CD8-positive, alpha-beta memory T cell (primary cell): ENCODE results near the gene TMEM132D. TPM values are rescaled to one million over a fixed set of nuclear protein-coding genes. Genes with fewer than 3 reads are reported as not detected.

Source experiments
- CTCF ChIA-PET: fragments of 350-600 bp; sonication (Branson Sonifier 250); formaldehyde crosslinking; loops from one replicate; lab custom pipeline; 2021; ENCODE audit warnings: antibody characterized with exemption; lab: Charles Lee
- POLR2A ChIA-PET: fragments of 350-600 bp; sonication (Branson Sonifier 250); formaldehyde crosslinking; loops from one replicate; lab custom pipeline; 2021; ENCODE audit warnings: antibody characterized with exemption; lab: Charles Lee
- DNase-seq, 5 donors: peaks; one replicate each; pipeline versions ENCODE4 v3.0.0 to v3.0.0-alpha.2; 2020 to 2022; ENCODE audit warnings: mixed read lengths in 1 of 5
- H3K27ac ChIP-seq: one replicate; pipeline ENCODE4 v1.7.0; 2013; ENCODE audit warnings: low read depth, mild to moderate bottlenecking, low read length, moderate library complexity
- H3K27me3 ChIP-seq: 2 replicates; pipeline ENCODE4 v1.7.0; 2013; ENCODE audit warnings: low read length, mild to moderate bottlenecking; ENCODE audit not compliant: insufficient read depth, poor library complexity, severe bottlenecking
- H3K36me3 ChIP-seq: 2 replicates; pipeline ENCODE4 v1.7.0; 2013; ENCODE audit warnings: mild to moderate bottlenecking, low read length, moderate library complexity; ENCODE audit not compliant: insufficient read depth
- H3K4me1 ChIP-seq: 2 replicates; pipeline ENCODE4 v1.7.0; 2013; ENCODE audit warnings: mild to moderate bottlenecking, low read length, moderate library complexity; ENCODE audit not compliant: insufficient read depth
- H3K4me3 ChIP-seq: 2 replicates; pipeline ENCODE4 v1.7.0; 2013; ENCODE audit warnings: mild to moderate bottlenecking, low read length
- H3K9me3 ChIP-seq: 2 replicates; pipeline ENCODE4 v1.7.0; 2013; ENCODE audit warnings: mild to moderate bottlenecking, low read length
- H3K27ac Mint-ChIP-seq, 8 donors: one replicate each; pipeline ENCODE4 v1.8.0; 2020 to 2021; ENCODE audit warnings: mixed read lengths in 8 of 8, mild to moderate bottlenecking in 6 of 8, inconsistent platforms in 3 of 8, moderate library complexity in 3 of 8
- H3K27me3 Mint-ChIP-seq, 2 donors: one replicate each; pipeline ENCODE4 v1.8.0; 2020 to 2021; ENCODE audit warnings: mixed read lengths in 2 of 2, mild to moderate bottlenecking in 1 of 2, moderate library complexity in 1 of 2
- H3K36me3 Mint-ChIP-seq, 3 donors: one replicate each; pipeline ENCODE4 v1.8.0; 2020 to 2021; ENCODE audit warnings: mixed read lengths in 3 of 3, inconsistent platforms in 1 of 3, mild to moderate bottlenecking in 1 of 3
- H3K4me1 Mint-ChIP-seq, 3 donors: one replicate each; pipeline ENCODE4 v1.8.0; 2020 to 2021; ENCODE audit warnings: mixed read lengths in 3 of 3, inconsistent platforms in 1 of 3, mild to moderate bottlenecking in 1 of 3
- H3K4me3 Mint-ChIP-seq, 7 donors: one replicate each; pipeline ENCODE4 v1.8.0; 2020 to 2021; ENCODE audit warnings: mixed read lengths in 7 of 7, mild to moderate bottlenecking in 6 of 7, moderate library complexity in 4 of 7, inconsistent platforms in 2 of 7
- H3K9me3 Mint-ChIP-seq, 5 donors: one replicate each; pipeline ENCODE4 v1.8.0; 2020 to 2022; ENCODE audit warnings: mixed read lengths in 5 of 5, mild to moderate bottlenecking in 3 of 5, moderate library complexity in 2 of 5, inconsistent platforms in 1 of 5
- polyA plus RNA-seq: library from polyadenylated mRNA; unstranded; fragments of 300-500 nt; fragmentation: Illumina TruSeq; gene quantifications from one replicate; pipeline ENCODE4 v1.2.3, GENCODE V29; 2021
- total RNA-seq, 2 experiments: library from RNA; stranded (reverse); gene quantifications; one replicate each; pipeline ENCODE4 v1.2.3, GENCODE V29; 2021

The TMEM132D gene
- total and polyA plus RNA-seq, 3 experiments from 2014 or later = not detected

GRCh38 chr12:129606239-129606638, 297.6 kb downstream of the TMEM132D start:
- Mint-ChIP-seq H3K27ac (no peak overlapping the region), H3K4me3 (no peak overlapping the region)

GRCh38 chr12:129605666-129606065, 298.2 kb downstream of the TMEM132D start:
- H3K4me1 Mint-ChIP-seq = no peaks in the 10 kb centered on the region
- Histone ChIP-seq H3K36me3 (no peaks in the 10 kb centered on the region), H3K4me1 (no peaks in the 10 kb centered on the region), H3K4me3 (no peak overlapping the region), H3K27ac (no peak overlapping the region), H3K27me3 (no peaks in the 10 kb centered on the region), H3K9me3 (no peaks in the 10 kb centered on the region)
- H3K27me3 Mint-ChIP-seq = peaks cover 0 to 1% of the 10 kb centered on the region in 2 donors
- ChIA-PET POLR2A (no interaction called here), CTCF (no interaction called here)
- peaks cover 0 to 10% (median 4%) of the 10 kb centered on the region in 5 donors for H3K9me3 Mint-ChIP-seq
- H3K4me3 Mint-ChIP-seq = no peak overlapping the region
- no peak for DNase-seq
- no peak overlapping the region for H3K27ac Mint-ChIP-seq
- no peaks in the 10 kb centered on the region for H3K36me3 Mint-ChIP-seq

More at GRCh38 chr12:129606239-129606638, 297.6 kb downstream of the TMEM132D start:
- Mint-ChIP-seq H3K9me3 (peaks cover 0 to 10% (median 4%) of the 10 kb centered on the region in 5 donors), H3K4me1 (no peaks in the 10 kb centered on the region), H3K36me3 (no peaks in the 10 kb centered on the region), H3K27me3 (peaks cover 0 to 1% of the 10 kb centered on the region in 2 donors)
- H3K36me3 ChIP-seq = no peaks in the 10 kb centered on the region
- H3K27ac ChIP-seq = no peak overlapping the region
- ChIA-PET POLR2A (no interaction called here), CTCF (no interaction called here)
- H3K4me1 ChIP-seq = no peaks in the 10 kb centered on the region
- H3K27me3 ChIP-seq = no peaks in the 10 kb centered on the region
- no peaks in the 10 kb centered on the region for H3K9me3 ChIP-seq
- no peak for DNase-seq
- H3K4me3 ChIP-seq = no peak overlapping the region

DNA sequence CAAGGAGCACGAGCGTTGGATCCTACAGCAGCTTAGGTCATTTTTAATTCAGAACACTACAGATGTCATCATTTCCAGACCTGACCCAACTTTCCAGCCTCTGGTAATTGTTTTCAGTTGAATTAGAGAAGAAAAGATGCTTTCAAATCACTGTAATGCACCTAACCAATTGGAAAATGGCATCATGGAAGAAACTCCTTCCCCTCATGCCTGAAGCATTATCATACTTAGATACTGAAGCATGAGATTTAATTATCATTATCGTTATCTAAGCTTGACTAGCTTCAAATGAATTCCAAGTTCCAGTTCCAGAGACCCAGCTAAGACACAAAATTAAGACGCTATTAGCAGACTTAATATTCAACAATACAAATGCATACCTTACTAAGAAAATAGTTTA, 299.3 kb downstream of the TMEM132D start:
- Histone ChIP-seq H3K9me3 (no peaks in the 10 kb centered on the region), H3K36me3 (no peaks in the 10 kb centered on the region), H3K4me1 (no peaks in the 10 kb centered on the region), H3K27me3 (no peaks in the 10 kb centered on the region), H3K4me3 (no peak overlapping the region), H3K27ac (no peak overlapping the region)
- Mint-ChIP-seq H3K36me3 (no peaks in the 10 kb centered on the region), H3K4me3 (no peak overlapping the region), H3K9me3 (peaks cover 0 to 10% (median 4%) of the 10 kb centered on the region in 5 donors), H3K4me1 (no peaks in the 10 kb centered on the region), H3K27ac (no peak overlapping the region), H3K27me3 (peaks cover 0 to 1% of the 10 kb centered on the region in 2 donors)
- ChIA-PET POLR2A (no interaction called here), CTCF (no interaction called here)
- DNase-seq = no peak

DNA sequence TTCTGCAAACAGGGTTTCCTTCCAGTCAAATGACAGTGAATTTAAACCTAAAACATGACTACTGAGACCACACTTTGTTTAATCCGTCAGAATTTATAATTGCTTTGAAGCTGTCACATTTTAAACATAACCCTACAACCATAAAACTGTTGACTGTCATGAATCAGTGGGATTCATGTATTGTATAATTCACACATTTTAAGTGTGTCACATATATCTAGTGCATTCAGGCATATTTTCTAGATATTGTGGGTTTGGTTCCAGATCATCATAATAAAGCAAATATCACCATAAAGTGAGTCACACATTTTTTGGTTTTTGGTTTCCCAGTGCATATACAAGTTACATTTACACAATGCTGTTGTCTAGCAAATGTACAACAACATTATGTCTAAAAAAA, 304.4 kb downstream of the TMEM132D start:
- no peak overlapping the region for H3K4me3 Mint-ChIP-seq
- H3K36me3 Mint-ChIP-seq = no peaks in the 10 kb centered on the region
- H3K9me3 ChIP-seq = no peaks in the 10 kb centered on the region
- H3K27me3 Mint-ChIP-seq = no peaks in the 10 kb centered on the region
- H3K36me3 ChIP-seq = no peaks in the 10 kb centered on the region
- H3K9me3 Mint-ChIP-seq = peaks cover 0 to 10% (median 4%) of the 10 kb centered on the region in 5 donors
- H3K4me1 Mint-ChIP-seq = no peaks in the 10 kb centered on the region
- CTCF ChIA-PET = no interaction called here
- H3K27me3 ChIP-seq = no peaks in the 10 kb centered on the region
- no peak overlapping the region for H3K27ac ChIP-seq
- no peak overlapping the region for H3K4me3 ChIP-seq
- POLR2A ChIA-PET = no interaction called here
- no peak overlapping the region for H3K27ac Mint-ChIP-seq
- DNase-seq = no peak
- H3K4me1 ChIP-seq = no peaks in the 10 kb centered on the region

- Mint-ChIP-seq H3K9me3 (peaks cover 0 to 6% (median 2%) of the 10 kb centered on the region in 5 donors), H3K27ac (peak overlapping the region in 1 of 8 donors; percentile 55), H3K4me1 (no peaks in the 10 kb centered on the region), H3K27me3 (no peaks in the 10 kb centered on the region), H3K36me3 (peaks cover 0 to 2% (median 0%) of the 10 kb centered on the region in 3 donors), H3K4me3 (no peak overlapping the region)
- Histone ChIP-seq H3K4me1 (no peaks in the 10 kb centered on the region), H3K27ac (no peak overlapping the region), H3K27me3 (no peaks in the 10 kb centered on the region), H3K4me3 (no peak overlapping the region), H3K9me3 (no peaks in the 10 kb centered on the region), H3K36me3 (no peaks in the 10 kb centered on the region)
- DNase-seq = no peak
- ChIA-PET CTCF (no interaction called here), POLR2A (no interaction called here)
Observed at GRCh38 chr12:129594098-129594497, 309.7 kb downstream of the TMEM132D start.

- Mint-ChIP-seq H3K4me3 (no peak overlapping the region), H3K4me1 (no peaks in the 10 kb centered on the region), H3K9me3 (peaks cover 5 to 11% (median 6%) of the 10 kb centered on the region in 5 donors), H3K27ac (no peak overlapping the region), H3K27me3 (no peaks in the 10 kb centered on the region), H3K36me3 (peaks cover 0 to 2% (median 0%) of the 10 kb centered on the region in 3 donors)
- no peaks in the 10 kb centered on the region for H3K36me3 ChIP-seq
- no peaks in the 10 kb centered on the region for H3K4me1 ChIP-seq
- no peaks in the 10 kb centered on the region for H3K27me3 ChIP-seq
- DNase-seq = no peak
- POLR2A ChIA-PET = no interaction called here
- H3K9me3 ChIP-seq = no peaks in the 10 kb centered on the region
- no peak overlapping the region for H3K4me3 ChIP-seq
- H3K27ac ChIP-seq = no peak overlapping the region
- CTCF ChIA-PET = no interaction called here
Observed at GRCh38 chr12:129592449-129592848, 311.4 kb downstream of the TMEM132D start.

GRCh38 chr12:129589503-129589902, 314.3 kb downstream of the TMEM132D start:
- Mint-ChIP-seq H3K36me3 (peaks cover 0 to 2% (median 0%) of the 10 kb centered on the region in 3 donors), H3K4me1 (no peaks in the 10 kb centered on the region), H3K4me3 (no peak overlapping the region), H3K9me3 (peaks cover 7 to 13% (median 11%) of the 10 kb centered on the region in 5 donors), H3K27ac (no peak overlapping the region), H3K27me3 (no peaks in the 10 kb centered on the region)
- CTCF ChIA-PET = no interaction called here
- no peak overlapping the region for H3K27ac ChIP-seq
- no peak for DNase-seq
- POLR2A ChIA-PET = no interaction called here
- no peak overlapping the region for H3K4me3 ChIP-seq
- no peaks in the 10 kb centered on the region for H3K9me3 ChIP-seq
- no peaks in the 10 kb centered on the region for H3K4me1 ChIP-seq
- H3K36me3 ChIP-seq = no peaks in the 10 kb centered on the region
- no peaks in the 10 kb centered on the region for H3K27me3 ChIP-seq

- CTCF ChIA-PET = no interaction called here
- Mint-ChIP-seq H3K9me3 (peaks cover 7 to 13% (median 11%) of the 10 kb centered on the region in 5 donors), H3K36me3 (peaks cover 0 to 2% (median 0%) of the 10 kb centered on the region in 3 donors), H3K27ac (no peak overlapping the region), H3K27me3 (peaks cover 0 to 3% of the 10 kb centered on the region in 2 donors), H3K4me1 (no peaks in the 10 kb centered on the region), H3K4me3 (no peak overlapping the region)
- DNase-seq = no peak
- no peak overlapping the region for H3K27ac ChIP-seq
- no peak overlapping the region for H3K4me3 ChIP-seq
- POLR2A ChIA-PET = no interaction called here
- H3K27me3 ChIP-seq = no peaks in the 10 kb centered on the region
- no peaks in the 10 kb centered on the region for H3K36me3 ChIP-seq
- H3K4me1 ChIP-seq = no peaks in the 10 kb centered on the region
- no peaks in the 10 kb centered on the region for H3K9me3 ChIP-seq
Observed at GRCh38 chr12:129588142-129588541, 315.7 kb downstream of the TMEM132D start.
